Measurements from ENCODE around the gene RGPD4. TPM values are rescaled to one million over a fixed set of nuclear protein-coding genes. Genes with fewer than 3 reads are reported as not detected.
"Not testable (repeated sequence)": the region's sequence is repeated elsewhere in the genome, so short reads cannot be mapped to it uniquely, and the experiment has no call there.

The RGPD4 gene
- polyA plus RNA-seq, 1 donor = 0.01 TPM

DNA sequence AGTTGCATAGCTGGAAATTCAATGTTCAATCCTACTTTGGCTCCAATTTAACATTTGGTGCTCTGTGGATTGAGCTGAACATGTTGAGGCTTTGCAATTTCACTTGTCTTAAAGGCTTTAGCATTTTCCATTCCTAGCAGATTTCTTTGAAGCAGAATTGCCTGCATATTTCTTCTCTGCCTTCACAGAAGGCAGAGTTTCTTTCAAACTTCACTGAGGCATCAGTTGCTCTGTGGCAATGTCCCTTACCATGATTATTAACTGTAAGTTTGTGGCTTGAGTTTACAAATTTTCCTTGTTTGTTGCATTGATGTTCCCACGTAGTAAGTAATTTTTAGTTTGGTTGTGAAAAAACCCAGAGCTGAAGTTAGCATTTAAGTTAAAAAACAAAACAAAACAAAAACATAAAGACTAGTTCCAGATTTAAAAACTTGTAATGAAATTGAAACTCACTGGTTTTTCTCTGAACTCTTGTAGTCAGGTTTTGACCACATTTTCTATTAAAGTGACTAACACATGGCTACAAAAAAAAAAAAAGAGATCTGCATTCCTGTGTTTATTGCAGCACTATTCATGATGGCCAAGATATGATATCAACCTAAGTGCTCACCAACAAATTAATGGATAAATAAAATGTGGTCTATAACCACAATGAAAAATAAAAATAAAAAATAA lies 90.1 kb downstream of the RGPD4 start:
- 100% methylated on average over 1 of the region's 1 CpG for WGBS (ENCODE audit: insufficient coverage, low lambda C conversion rate)

DNA sequence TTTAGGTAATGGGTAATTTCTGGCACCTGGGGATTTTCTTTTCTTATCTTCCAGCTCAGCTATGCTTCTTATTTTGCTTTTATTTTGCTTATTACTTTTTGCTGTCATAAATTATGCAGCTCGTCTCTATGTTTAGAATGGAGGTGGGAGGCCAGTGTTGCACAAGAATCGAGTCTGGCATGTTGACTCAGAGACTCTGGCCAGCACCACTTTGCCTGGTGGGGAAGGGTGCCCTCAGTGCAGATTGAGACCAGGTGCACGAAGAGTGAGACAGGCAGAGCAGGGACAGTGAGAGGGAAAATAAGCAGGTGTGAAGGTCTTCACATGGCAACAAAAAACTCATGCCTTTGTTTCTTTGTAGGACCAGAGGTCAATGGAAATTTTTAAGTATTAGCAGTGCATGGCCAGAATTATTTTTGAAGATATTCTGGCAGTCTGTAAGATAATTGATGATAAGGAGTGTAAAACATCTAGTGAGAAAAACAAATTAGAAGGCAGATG lies 100.4 kb downstream of the RGPD4 start:
- Histone ChIP-seq H3K9me3 (ENCODE audit: control insufficient read depth, low read depth, low read length) (no peaks in the 10 kb centered on the region), H3K27ac (ENCODE audit: low read length) (no peak overlapping the region), H3K36me3 (ENCODE audit: control insufficient read depth, insufficient read depth, low read length) (no peaks in the 10 kb centered on the region), H3K27me3 (ENCODE audit: control insufficient read depth, insufficient read depth, low read length) (no peaks in the 10 kb centered on the region), H3K4me3 (ENCODE audit: low read length) (no peak overlapping the region), H3K4me1 (ENCODE audit: control insufficient read depth, insufficient read depth, low read length) (no peaks in the 10 kb centered on the region)
- no peak for DNase-seq
- 25% methylated on average over 1 of the region's 3 CpGs for WGBS (ENCODE audit: insufficient coverage, low lambda C conversion rate)

More for the DNA sequence above, 90.1 kb downstream of the RGPD4 start:
- H3K27ac ChIP-seq (ENCODE audit: low read length); H3K4me1 ChIP-seq (ENCODE audit: control insufficient read depth, insufficient read depth, low read length); DNase-seq; H3K9me3 ChIP-seq (ENCODE audit: control insufficient read depth, low read depth, low read length); H3K27me3 ChIP-seq (ENCODE audit: control insufficient read depth, insufficient read depth, low read length); H3K4me3 ChIP-seq (ENCODE audit: low read length); H3K36me3 ChIP-seq (ENCODE audit: control insufficient read depth, insufficient read depth, low read length): not testable (repeated sequence)

DNA sequence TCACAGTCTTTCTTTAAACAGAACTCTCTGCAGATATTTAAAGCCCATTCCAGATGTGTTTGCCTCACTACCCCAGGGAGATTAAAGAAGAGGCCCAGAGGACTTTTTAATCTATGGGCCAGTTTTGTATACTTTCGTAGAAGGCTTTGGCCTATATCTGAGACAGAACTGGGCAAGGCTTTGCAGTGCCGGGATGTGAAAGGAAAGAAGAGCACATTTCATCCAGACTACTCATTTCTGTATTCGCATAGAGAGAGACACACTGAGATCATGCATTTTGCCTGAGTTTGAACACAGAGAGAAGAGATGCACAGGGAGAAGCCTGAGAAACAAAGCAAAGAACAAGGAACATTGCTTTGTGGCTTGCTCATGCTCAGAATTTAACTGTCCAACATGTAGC lies 104.7 kb downstream of the RGPD4 start:
- no peak overlapping the region for H3K4me3 ChIP-seq (ENCODE audit: low read length)

DNA sequence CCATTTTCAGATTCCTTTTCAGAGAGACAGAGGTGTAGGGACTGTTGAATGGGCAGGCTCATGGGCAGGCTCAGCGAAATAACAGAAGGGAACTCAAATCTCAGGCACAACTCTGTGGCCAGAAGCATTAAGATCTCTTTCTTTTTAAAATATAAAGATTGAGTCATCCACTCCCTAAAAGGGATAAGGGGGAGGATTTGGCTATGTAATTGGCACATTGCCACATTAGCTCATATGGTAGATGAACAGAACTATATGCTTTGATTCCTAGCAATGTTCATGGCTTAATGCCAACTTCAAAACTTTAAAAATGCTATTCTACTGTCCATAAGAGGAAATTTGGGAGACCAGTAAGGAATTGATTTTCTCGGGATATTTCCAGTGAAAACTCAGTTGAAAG lies 105.8 kb downstream of the RGPD4 start:
- Histone ChIP-seq H3K4me3 (ENCODE audit: low read length) (no peak overlapping the region), H3K4me1 (ENCODE audit: control insufficient read depth, insufficient read depth, low read length) (no peaks in the 10 kb centered on the region), H3K27me3 (ENCODE audit: control insufficient read depth, insufficient read depth, low read length) (no peaks in the 10 kb centered on the region), H3K27ac (ENCODE audit: low read length) (no peak overlapping the region), H3K36me3 (ENCODE audit: control insufficient read depth, insufficient read depth, low read length) (no peaks in the 10 kb centered on the region), H3K9me3 (ENCODE audit: control insufficient read depth, low read depth, low read length) (no peaks in the 10 kb centered on the region)
- no peak for DNase-seq
- WGBS (ENCODE audit: insufficient coverage, low lambda C conversion rate) = 67% methylated on average over 1 of the region's 2 CpGs

More for the DNA sequence above, 104.7 kb downstream of the RGPD4 start:
- H3K9me3 ChIP-seq (ENCODE audit: control insufficient read depth, low read depth, low read length) = no peaks in the 10 kb centered on the region
- no CpG with 5 or more reads among the region's 3 CpGs for WGBS (ENCODE audit: insufficient coverage, low lambda C conversion rate)
- no peaks in the 10 kb centered on the region for H3K27me3 ChIP-seq (ENCODE audit: control insufficient read depth, insufficient read depth, low read length)
- H3K36me3 ChIP-seq (ENCODE audit: control insufficient read depth, insufficient read depth, low read length) = no peaks in the 10 kb centered on the region
- no peak overlapping the region for H3K27ac ChIP-seq (ENCODE audit: low read length)
- no peak for DNase-seq
- H3K4me1 ChIP-seq (ENCODE audit: control insufficient read depth, insufficient read depth, low read length) = no peaks in the 10 kb centered on the region

DNA sequence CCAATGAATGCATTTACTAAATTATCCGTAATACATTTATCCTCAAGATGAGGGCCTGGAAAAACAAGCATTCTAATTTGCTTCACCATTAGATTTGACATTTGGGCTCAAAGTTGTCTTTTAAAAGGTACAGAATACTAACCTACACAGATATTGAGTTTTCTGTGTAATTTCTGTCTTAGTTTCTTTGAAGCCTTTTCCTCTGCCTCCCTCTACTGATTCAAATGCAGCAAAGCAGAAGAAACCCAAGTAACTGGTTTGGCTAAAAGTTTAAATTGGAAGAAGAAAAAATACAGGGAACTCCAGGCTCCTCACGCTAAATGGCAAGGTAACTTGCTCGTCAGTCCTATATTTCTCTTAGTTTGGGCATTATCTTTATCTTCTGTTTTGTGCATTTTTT lies 106.3 kb downstream of the RGPD4 start:
- H3K4me3 ChIP-seq (ENCODE audit: low read length) = no peak overlapping the region
- no peak for DNase-seq
- H3K4me1 ChIP-seq (ENCODE audit: control insufficient read depth, insufficient read depth, low read length) = no peaks in the 10 kb centered on the region
- WGBS (ENCODE audit: insufficient coverage, low lambda C conversion rate) = 100% methylated on average over 1 of the region's 3 CpGs
- H3K36me3 ChIP-seq (ENCODE audit: control insufficient read depth, insufficient read depth, low read length) = no peaks in the 10 kb centered on the region
- H3K27ac ChIP-seq (ENCODE audit: low read length) = no peak overlapping the region
- H3K9me3 ChIP-seq (ENCODE audit: control insufficient read depth, low read depth, low read length) = no peaks in the 10 kb centered on the region
- no peaks in the 10 kb centered on the region for H3K27me3 ChIP-seq (ENCODE audit: control insufficient read depth, insufficient read depth, low read length)

DNA sequence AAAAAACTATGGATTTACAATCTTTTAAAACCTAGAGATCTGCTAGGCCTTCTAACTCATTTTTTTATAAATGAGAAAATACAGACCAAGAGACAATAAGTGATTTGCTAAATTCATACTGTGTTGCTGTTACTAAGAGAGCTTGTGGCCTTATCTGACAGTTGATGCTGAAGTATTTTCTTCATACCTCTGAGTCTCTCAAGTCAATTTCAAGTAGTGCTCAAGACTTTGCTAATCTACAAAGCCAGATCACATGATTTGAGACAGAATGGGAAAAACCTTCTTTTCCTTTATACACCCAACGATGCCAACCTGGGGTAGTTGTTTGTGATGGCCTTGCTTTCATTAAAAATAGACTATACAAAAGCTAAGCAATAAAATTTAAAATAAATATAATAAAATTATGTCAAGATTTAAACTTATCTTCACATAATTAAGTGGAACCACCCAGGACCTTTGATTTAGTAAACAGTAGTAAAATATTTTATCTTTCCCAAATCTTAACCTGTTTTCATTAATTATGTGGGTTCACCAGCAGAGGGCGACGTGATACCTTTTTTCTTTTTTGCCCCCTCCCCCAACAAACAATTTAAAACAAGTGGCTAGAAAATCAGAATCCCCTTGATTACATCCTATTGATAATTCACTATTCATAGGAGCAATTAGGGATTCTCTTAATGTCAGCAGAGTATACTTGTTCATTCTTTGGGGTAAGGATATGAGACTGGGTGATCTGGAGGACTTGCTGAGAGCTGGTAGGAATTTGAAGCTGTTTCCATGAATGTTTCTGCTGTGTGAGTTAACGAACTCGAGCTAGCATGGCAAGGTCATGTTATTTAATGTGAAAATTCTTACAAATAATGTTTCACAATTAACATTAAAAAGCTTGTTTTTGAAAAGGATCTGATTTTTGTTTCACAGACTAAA lies 110.0 kb downstream of the RGPD4 start:
- DNase-seq = peak in 1 of 2 donors; percentile 21

More for the DNA sequence above, 110.0 kb downstream of the RGPD4 start:
- H3K36me3 ChIP-seq (ENCODE audit: control insufficient read depth, insufficient read depth, low read length) = no peaks in the 10 kb centered on the region
- H3K4me1 ChIP-seq (ENCODE audit: control insufficient read depth, insufficient read depth, low read length) = no peaks in the 10 kb centered on the region
- H3K9me3 ChIP-seq (ENCODE audit: control insufficient read depth, low read depth, low read length) = no peaks in the 10 kb centered on the region
- WGBS (ENCODE audit: insufficient coverage, low lambda C conversion rate) = 0% methylated on average over 3 of the region's 5 CpGs
- no peak overlapping the region for H3K4me3 ChIP-seq (ENCODE audit: low read length)
- H3K27ac ChIP-seq (ENCODE audit: low read length) = no peak overlapping the region
- H3K27me3 ChIP-seq (ENCODE audit: control insufficient read depth, insufficient read depth, low read length) = no peaks in the 10 kb centered on the region

Other genes starting within 250 kb of the RGPD4 start
- gene SLC5A7, start 159.6 kb downstream of the RGPD4 start, polyA plus RNA-seq = 7.1 TPM

All from large intestine (tissue), 3 donors.